ENCODE measurements around the gene DNAH8. TPM values are rescaled to one million over a fixed set of nuclear protein-coding genes. Genes with fewer than 3 reads are reported as not detected.
A peak's percentile ranks its signal among the peaks of the same experiment; 100 is the strongest.
"Not testable (repeated sequence)": the region's sequence is repeated elsewhere in the genome, so short reads cannot be mapped to it uniquely, and the experiment has no call there.

The DNAH8 gene
- total RNA-seq, 1 donor = under 0.01 TPM

- TF ChIP-seq CTCF (IDR thresholded peaks at IDR 0.05; ENCODE audit: insufficient read depth, low read depth, low read length) = no peak
- no peak overlapping the region for H3K4me3 ChIP-seq (ENCODE audit: low read depth, low read length)
Observed at GRCh38 chr6:38792356-38792755, 77.2 kb downstream of the DNAH8 start.

GRCh38 chr6:38794682-38795081, 79.6 kb downstream of the DNAH8 start:
- H3K4me3 ChIP-seq (ENCODE audit: low read depth, low read length) = no peak overlapping the region
- no peak for TF ChIP-seq CTCF (IDR thresholded peaks at IDR 0.05; ENCODE audit: insufficient read depth, low read depth, low read length)
- DNase-seq (ENCODE audit: low read depth) = no peak

More at GRCh38 chr6:38792356-38792755, 77.2 kb downstream of the DNAH8 start:
- DNase-seq (ENCODE audit: low read depth) = no peak

GRCh38 chr6:38796006-38796405, 80.9 kb downstream of the DNAH8 start:
- no peak for DNase-seq (ENCODE audit: low read depth)
- no peak for TF ChIP-seq CTCF (IDR thresholded peaks at IDR 0.05; ENCODE audit: insufficient read depth, low read depth, low read length)
- no peak overlapping the region for H3K4me3 ChIP-seq (ENCODE audit: low read depth, low read length)

DNA sequence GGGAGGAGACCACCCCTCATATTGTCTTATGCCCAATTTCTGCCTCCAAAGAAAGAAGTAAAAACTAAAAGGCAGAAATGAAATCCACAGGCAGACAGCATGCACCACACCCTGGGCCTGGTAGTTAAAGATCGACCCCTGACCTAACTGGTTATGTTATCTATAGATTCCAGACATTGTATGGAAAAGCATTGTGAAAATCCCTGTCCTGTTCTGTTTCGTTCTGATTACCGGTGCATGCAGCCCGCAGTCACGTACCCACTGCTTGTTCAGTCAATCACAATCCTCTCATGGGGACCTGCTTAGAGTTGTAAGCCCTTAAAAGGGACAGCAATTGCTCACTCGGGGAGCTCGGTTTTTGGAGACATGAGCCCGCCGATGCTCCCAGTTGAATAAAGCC, 81.3 kb downstream of the DNAH8 start:
- not testable (repeated sequence) for DNase-seq (ENCODE audit: low read depth)

GRCh38 chr6:38796850-38797249, 81.7 kb downstream of the DNAH8 start:
- no peak for TF ChIP-seq CTCF (IDR thresholded peaks at IDR 0.05; ENCODE audit: insufficient read depth, low read depth, low read length)
- no peak overlapping the region for H3K4me3 ChIP-seq (ENCODE audit: low read depth, low read length)

More for the DNA sequence above, 81.3 kb downstream of the DNAH8 start:
- not testable (repeated sequence) for H3K4me3 ChIP-seq (ENCODE audit: low read depth, low read length)

GRCh38 chr6:38797391-38797790, 82.3 kb downstream of the DNAH8 start:
- TF ChIP-seq CTCF (IDR thresholded peaks at IDR 0.05; ENCODE audit: insufficient read depth, low read depth, low read length) = no peak
- no peak overlapping the region for H3K4me3 ChIP-seq (ENCODE audit: low read depth, low read length)
- DNase-seq (ENCODE audit: low read depth) = peak; percentile 7

More at GRCh38 chr6:38796850-38797249, 81.7 kb downstream of the DNAH8 start:
- no peak for DNase-seq (ENCODE audit: low read depth)

DNA sequence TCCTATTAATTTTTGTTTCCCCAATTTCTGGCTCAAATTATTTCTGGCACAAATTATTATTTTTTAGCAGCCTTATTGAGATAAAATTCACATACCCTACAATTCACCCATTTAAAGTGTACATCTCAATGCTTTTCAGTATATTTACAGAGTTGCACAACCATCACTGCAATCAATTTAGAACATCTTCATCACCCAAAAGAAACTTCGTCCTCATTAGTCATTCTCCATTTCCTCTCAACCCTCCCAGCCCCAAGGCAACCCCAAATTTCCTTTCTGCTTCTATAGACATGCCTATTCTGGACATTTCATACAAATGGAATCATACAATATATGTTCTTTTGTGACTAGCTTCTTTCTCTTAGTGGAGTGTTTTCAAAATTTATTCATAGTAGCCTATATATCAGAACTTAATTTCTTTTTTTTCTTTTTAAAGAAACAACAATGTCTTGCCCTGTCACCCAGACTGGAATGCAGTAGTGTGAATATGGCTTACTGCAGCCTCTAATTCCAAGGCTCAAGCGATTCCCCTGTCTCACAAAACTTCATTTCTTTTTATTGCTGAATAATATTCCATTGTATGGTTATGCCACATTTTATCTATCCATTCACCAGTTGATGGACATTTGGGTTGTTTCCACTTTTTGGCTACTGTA, 84.5 kb downstream of the DNAH8 start:
- no peak for TF ChIP-seq CTCF (IDR thresholded peaks at IDR 0.05; ENCODE audit: insufficient read depth, low read depth, low read length)
- DNase-seq (ENCODE audit: low read depth) = no peak
- H3K4me3 ChIP-seq (ENCODE audit: low read depth, low read length) = no peak overlapping the region
